H9 (cell line): ENCODE results near the gene CPNE5. TPM values are rescaled to one million over a fixed set of nuclear protein-coding genes. Genes with fewer than 3 reads are reported as not detected.

Experiments used
- DNase-seq: peaks from one replicate; pipeline ENCODE4 v3.0.0-alpha.2; 2017
- H2AFZ ChIP-seq: one replicate; pipeline ENCODE4 v1.6.1; 2013; ENCODE audit warnings: mild to moderate bottlenecking, low read length, control low read depth, moderate library complexity
- H2AK5ac ChIP-seq: 2 replicates; pipeline ENCODE4 v1.6.1; 2013; ENCODE audit warnings: low read length, control low read depth, mixed read lengths; ENCODE audit not compliant: insufficient read length
- H2BK120ac ChIP-seq: one replicate; pipeline ENCODE4 v1.6.1; 2013; ENCODE audit warnings: low read depth, mild to moderate bottlenecking, low read length, control low read depth, inconsistent platforms; ENCODE audit not compliant: poor library complexity, severe bottlenecking
- H2BK12ac ChIP-seq: 2 replicates; pipeline ENCODE4 v1.6.1; 2013; ENCODE audit warnings: low read length, control low read depth, mixed read lengths, low read depth; ENCODE audit not compliant: insufficient read length
- H2BK15ac ChIP-seq: 2 replicates; pipeline ENCODE4 v1.6.1; 2013; ENCODE audit warnings: low read depth, low read length, control low read depth
- H2BK20ac ChIP-seq: one replicate; pipeline ENCODE4 v1.6.1; 2013; ENCODE audit warnings: low read depth, mild to moderate bottlenecking, low read length, control low read depth, inconsistent platforms; ENCODE audit not compliant: poor library complexity, severe bottlenecking
- H2BK5ac ChIP-seq: 2 replicates; pipeline ENCODE4 v1.6.1; 2013; ENCODE audit warnings: low read length, control low read depth, mixed read lengths; ENCODE audit not compliant: insufficient read length
- H3K14ac ChIP-seq: 2 replicates; pipeline ENCODE4 v1.6.1; 2013; ENCODE audit warnings: low read length, control low read depth; ENCODE audit not compliant: insufficient read depth
- H3K18ac ChIP-seq: 2 replicates; pipeline ENCODE4 v1.6.1; 2013; ENCODE audit warnings: low read depth, mild to moderate bottlenecking, mixed read lengths, low read length, control low read depth; ENCODE audit not compliant: insufficient read length
- H3K23ac ChIP-seq: 2 replicates; pipeline ENCODE4 v1.6.1; 2013; ENCODE audit warnings: low read length, control low read depth, mixed read lengths, low read depth; ENCODE audit not compliant: insufficient read length
- H3K23me2 ChIP-seq: 2 replicates; pipeline ENCODE4 v1.6.1; 2013; ENCODE audit warnings: low read depth, mild to moderate bottlenecking, mixed read lengths, low read length, control low read depth; ENCODE audit not compliant: insufficient read length, poor library complexity, severe bottlenecking
- H3K27ac ChIP-seq: 2 replicates; pipeline ENCODE4 v1.5.1; 2013; ENCODE audit warnings: low read length, control low read depth, mixed read lengths, low read depth; ENCODE audit not compliant: insufficient read length
- H3K27me3 ChIP-seq: 2 replicates; pipeline ENCODE4 v1.6.1; 2013; ENCODE audit warnings: low read length, control low read depth, inconsistent platforms; ENCODE audit not compliant: insufficient read depth
- H3K4ac ChIP-seq: 2 replicates; pipeline ENCODE4 v1.6.1; 2013; ENCODE audit warnings: low read depth, mild to moderate bottlenecking, control low read depth, inconsistent platforms, low read length, moderate library complexity
- H3K4me1 ChIP-seq: 2 replicates; pipeline ENCODE4 v1.6.1; 2013; ENCODE audit warnings: low read length, control low read depth, inconsistent platforms; ENCODE audit not compliant: insufficient read depth
- H3K4me2 ChIP-seq: 2 replicates; pipeline ENCODE4 v1.6.1; 2013; ENCODE audit warnings: low read length, control low read depth, mixed read lengths; ENCODE audit not compliant: insufficient read length, insufficient read depth
- H3K56ac ChIP-seq: 2 replicates; pipeline ENCODE4 v1.6.1; 2013; ENCODE audit warnings: low read depth, mild to moderate bottlenecking, mixed read lengths, low read length, control low read depth; ENCODE audit not compliant: insufficient read length
- H3K79me1 ChIP-seq: 2 replicates; pipeline ENCODE4 v1.6.1; 2013; ENCODE audit warnings: low read depth, mild to moderate bottlenecking, moderate library complexity, low read length, control low read depth, inconsistent platforms; ENCODE audit not compliant: insufficient read depth, poor library complexity, severe bottlenecking
- H3K79me2 ChIP-seq: 2 replicates; pipeline ENCODE4 v1.6.1; 2013; ENCODE audit warnings: low read length, control low read depth, inconsistent platforms; ENCODE audit not compliant: insufficient read depth
- H3K9ac ChIP-seq: 2 replicates; pipeline ENCODE4 v1.6.1; 2013; ENCODE audit warnings: low read length, control low read depth, mixed read lengths; ENCODE audit not compliant: insufficient read length; ENCODE audit errors: extremely low read depth
- H3K9me3 ChIP-seq: one replicate; pipeline ENCODE4 v1.6.1; 2013; ENCODE audit warnings: low read depth, low read length, inconsistent platforms; ENCODE audit not compliant: control insufficient read depth
- H3T11ph ChIP-seq: one replicate; pipeline ENCODE4 v1.6.1; 2013; ENCODE audit warnings: mild to moderate bottlenecking, low read length, control low read depth, inconsistent platforms
- H4K20me1 ChIP-seq: one replicate; pipeline ENCODE4 v1.6.1; 2013; ENCODE audit not compliant: control insufficient read depth, insufficient read length, insufficient read depth
- H4K5ac ChIP-seq: 2 replicates; pipeline ENCODE4 v1.6.1; 2013; ENCODE audit warnings: low read depth, mild to moderate bottlenecking, mixed read lengths, low read length, control low read depth; ENCODE audit not compliant: insufficient read length
- H4K8ac ChIP-seq: replicated peaks from 2 replicates; pipeline ENCODE4 v1.6.1; 2013; ENCODE audit warnings: low read length, control low read depth, mixed read lengths, low read depth; ENCODE audit not compliant: insufficient read length
- H4K91ac ChIP-seq: 2 replicates; pipeline ENCODE4 v1.6.1; 2013; ENCODE audit warnings: low read depth, mild to moderate bottlenecking, moderate library complexity, mixed read lengths, low read length, control low read depth; ENCODE audit not compliant: insufficient read length
- H3K27ac Mint-ChIP-seq, 3 experiments: 2 replicates in 2 of 3; 3 replicates in 1 of 3; pipeline ENCODE4 v1.8.0; 2020 to 2021; ENCODE audit warnings: mixed read lengths in 3 of 3, mild to moderate bottlenecking in 1 of 3, moderate library complexity in 1 of 3
- H3K27me3 Mint-ChIP-seq: 2 replicates; pipeline ENCODE4 v1.8.0; 2021; ENCODE audit warnings: low read depth, mild to moderate bottlenecking, moderate library complexity, mixed read lengths
- H3K36me3 Mint-ChIP-seq, 3 experiments: 2 replicates in 2 of 3; 3 replicates in 1 of 3; pipeline ENCODE4 v1.8.0; 2020 to 2021; ENCODE audit warnings: low read depth in 3 of 3, mixed read lengths in 3 of 3; ENCODE audit not compliant: insufficient read depth in 1 of 3
- H3K4me1 Mint-ChIP-seq, 2 experiments: 2 replicates each; pipeline ENCODE4 v1.8.0; 2020; ENCODE audit warnings: mixed read lengths in 2 of 2
- H3K4me3 Mint-ChIP-seq, 2 experiments: 2 replicates in 1 of 2; 3 replicates in 1 of 2; pipeline ENCODE4 v1.8.0; 2020 to 2021; ENCODE audit warnings: mild to moderate bottlenecking in 2 of 2, mixed read lengths in 2 of 2, moderate library complexity in 1 of 2
- H3K9me3 Mint-ChIP-seq, 2 experiments: 2 replicates in 1 of 2; 3 replicates in 1 of 2; pipeline ENCODE4 v1.8.0; 2020; ENCODE audit warnings: mild to moderate bottlenecking in 2 of 2, mixed read lengths in 2 of 2, moderate library complexity in 1 of 2
- CTCF ChIP-seq: fragments of 200-600 bp; sonication (generic); conservative IDR thresholded peaks from 3 replicates; pipeline ENCODE4 v1.8.0; 2021; ENCODE audit warnings: antibody characterized with exemption, mild to moderate bottlenecking
- WGBS: extraction: QIAGEN DNeasy Blood & Tissue Kit; methylation state at CpG from one replicate; pipeline ENCODE4 v1.1.7; 2013; ENCODE audit warnings: missing lambda C conversion rate, low lambda C conversion rate, mixed read lengths; ENCODE audit not compliant: insufficient read length; ENCODE audit errors: extremely low coverage; 5-methylcytosine and 5-hydroxymethylcytosine counted together
- total RNA-seq: library from RNA; stranded (reverse); gene quantifications from 2 replicates; pipeline ENCODE4 v1.2.1, GENCODE V29; 2021

The CPNE5 gene
- total RNA-seq, 1 experiment from 2014 or later, result 0.52 TPM

GRCh38 chr6:36691612-36692011 lies 147.6 kb downstream of the CPNE5 start:
- WGBS, result no CpG with 5 or more reads among the region's 2 CpGs
- H3T11ph ChIP-seq, result no peak overlapping the region
- H3K27me3 ChIP-seq, result no peaks in the 10 kb centered on the region
- H2BK20ac ChIP-seq, result no peak overlapping the region
- H2AK5ac ChIP-seq, result no peak overlapping the region
- H3K27ac ChIP-seq, result no peak overlapping the region
- no peak for DNase-seq
- no peak overlapping the region for H2BK15ac ChIP-seq
- Mint-ChIP-seq H3K27me3 (no peaks in the 10 kb centered on the region; the same call in 1 of the 2 replicates), H3K36me3 (peaks cover 0 to 5% (median 4%) of the 10 kb centered on the region in 3 experiments; a peak in 3 of 7 replicates), H3K4me3 (no peak overlapping the region), H3K4me1 (peaks cover 0 to 4% of the 10 kb centered on the region in 2 experiments; a peak in 1 of 4 replicates), H3K9me3 (no peaks in the 10 kb centered on the region), H3K27ac (no peak overlapping the region)
- H2BK120ac ChIP-seq, result no peak overlapping the region
- H4K91ac ChIP-seq, result no peak overlapping the region
- H3K23me2 ChIP-seq, result no peaks in the 10 kb centered on the region
- no peak overlapping the region for H2AFZ ChIP-seq
- H3K4me1 ChIP-seq, result no peaks in the 10 kb centered on the region
- TF ChIP-seq CTCF, result no peak
- no peak overlapping the region for H4K5ac ChIP-seq
- H3K4me2 ChIP-seq, result no peak overlapping the region
- no peak overlapping the region for H3K56ac ChIP-seq
- no peak overlapping the region for H3K18ac ChIP-seq
- H2BK12ac ChIP-seq, result no peak overlapping the region
- no peak overlapping the region for H3K9ac ChIP-seq
- H2BK5ac ChIP-seq, result no peak overlapping the region
- no peaks in the 10 kb centered on the region for H3K79me2 ChIP-seq
- no peak overlapping the region for H3K14ac ChIP-seq
- no peaks in the 10 kb centered on the region for H3K9me3 ChIP-seq
- no peaks in the 10 kb centered on the region for H4K20me1 ChIP-seq
- no peaks in the 10 kb centered on the region for H3K79me1 ChIP-seq
- no peak overlapping the region for H3K23ac ChIP-seq
- no peak overlapping the region for H4K8ac ChIP-seq
- no peak overlapping the region for H3K4ac ChIP-seq
